ENCODE measurements around the gene LILRB3. TPM values are rescaled to one million over a fixed set of nuclear protein-coding genes. Genes with fewer than 3 reads are reported as not detected.

Gene LILRB3
- total RNA-seq, 1 donor from 2014 or later, result 0.50 TPM

- no peak overlapping the region for H3K4me3 Mint-ChIP-seq (ENCODE audit: low read depth)
- no peaks in the 10 kb centered on the region for H3K9me3 Mint-ChIP-seq (ENCODE audit: low read depth)
- no peak for DNase-seq (ENCODE audit: low spot score, unreplicated experiment)
- H3K4me1 Mint-ChIP-seq (ENCODE audit: low read depth), result no peaks in the 10 kb centered on the region
- H3K36me3 Mint-ChIP-seq (ENCODE audit: insufficient read depth), result no peaks in the 10 kb centered on the region
- no peak overlapping the region for H3K27ac Mint-ChIP-seq
- peaks cover 38% of the 10 kb centered on the region for H3K27me3 Mint-ChIP-seq
- TF ChIP-seq CTCF (IDR thresholded peaks at IDR 0.05; ENCODE audit: unreplicated experiment), result no peak
These were observed 30.8 kb upstream of the LILRB3 start for GRCh38 chr19:54253331-54254194.

GRCh38 chr19:54252845-54253244, 30.0 kb upstream of the LILRB3 start:
- Mint-ChIP-seq H3K27ac (no peak overlapping the region), H3K27me3 (peaks cover 39% of the 10 kb centered on the region), H3K4me3 (ENCODE audit: low read depth) (no peak overlapping the region), H3K9me3 (ENCODE audit: low read depth) (no peaks in the 10 kb centered on the region), H3K36me3 (ENCODE audit: insufficient read depth) (no peaks in the 10 kb centered on the region), H3K4me1 (ENCODE audit: low read depth) (no peaks in the 10 kb centered on the region)
- no peak for TF ChIP-seq CTCF (IDR thresholded peaks at IDR 0.05; ENCODE audit: unreplicated experiment)
- no peak for DNase-seq (ENCODE audit: low spot score, unreplicated experiment)

GRCh38 chr19:54252243-54252642, 29.4 kb upstream of the LILRB3 start:
- no peaks in the 10 kb centered on the region for H3K4me1 Mint-ChIP-seq (ENCODE audit: low read depth)
- H3K27me3 Mint-ChIP-seq, result peaks cover 37% of the 10 kb centered on the region
- DNase-seq (ENCODE audit: low spot score, unreplicated experiment), result no peak
- TF ChIP-seq CTCF (IDR thresholded peaks at IDR 0.05; ENCODE audit: unreplicated experiment), result no peak
- H3K4me3 Mint-ChIP-seq (ENCODE audit: low read depth), result no peak overlapping the region
- H3K9me3 Mint-ChIP-seq (ENCODE audit: low read depth), result no peaks in the 10 kb centered on the region
- no peak overlapping the region for H3K27ac Mint-ChIP-seq
- H3K36me3 Mint-ChIP-seq (ENCODE audit: insufficient read depth), result no peaks in the 10 kb centered on the region

- no peak overlapping the region for H3K4me3 Mint-ChIP-seq (ENCODE audit: low read depth)
- no peak for DNase-seq (ENCODE audit: low spot score, unreplicated experiment)
- no peaks in the 10 kb centered on the region for H3K9me3 Mint-ChIP-seq (ENCODE audit: low read depth)
- H3K36me3 Mint-ChIP-seq (ENCODE audit: insufficient read depth), result no peaks in the 10 kb centered on the region
- no peaks in the 10 kb centered on the region for H3K4me1 Mint-ChIP-seq (ENCODE audit: low read depth)
- no peak for TF ChIP-seq CTCF (IDR thresholded peaks at IDR 0.05; ENCODE audit: unreplicated experiment)
- peaks cover 33% of the 10 kb centered on the region for H3K27me3 Mint-ChIP-seq
- no peak overlapping the region for H3K27ac Mint-ChIP-seq
These were observed 25.3 kb upstream of the LILRB3 start for GRCh38 chr19:54248016-54248601.

GRCh38 chr19:54247106-54247930, 24.5 kb upstream of the LILRB3 start:
- H3K9me3 Mint-ChIP-seq (ENCODE audit: low read depth), result no peaks in the 10 kb centered on the region
- no peaks in the 10 kb centered on the region for H3K36me3 Mint-ChIP-seq (ENCODE audit: insufficient read depth)
- no peaks in the 10 kb centered on the region for H3K4me1 Mint-ChIP-seq (ENCODE audit: low read depth)
- DNase-seq (ENCODE audit: low spot score, unreplicated experiment), result no peak
- H3K27me3 Mint-ChIP-seq, result peaks cover 29% of the 10 kb centered on the region
- H3K4me3 Mint-ChIP-seq (ENCODE audit: low read depth), result no peak overlapping the region
- TF ChIP-seq CTCF (IDR thresholded peaks at IDR 0.05; ENCODE audit: unreplicated experiment), result no peak
- no peak overlapping the region for H3K27ac Mint-ChIP-seq

All from progenitor cell of endocrine pancreas (in vitro differentiated cells).